Islet of Langerhans (tissue), 1 donor: Measurements from ENCODE around the gene DDAH1.
A peak's percentile ranks its signal among the peaks of the same experiment; 100 is the strongest.

Experiments used
- FAIRE-seq: peaks from one replicate; lab custom pipeline; 2011; peaks lifted over from hg19 to GRCh38; lab: Jason Lieb, UNC

DDAH1 gene

GRCh38 chr1:85437139-85437538, 27.8 kb downstream of the DDAH1 start:
- peak; percentile 30 for FAIRE-seq

- no peak for FAIRE-seq
These were observed 31.9 kb downstream of the DDAH1 start for GRCh38 chr1:85433096-85433495.

- FAIRE-seq, result no peak
These were observed 36.4 kb downstream of the DDAH1 start for GRCh38 chr1:85428471-85429089.

DNA sequence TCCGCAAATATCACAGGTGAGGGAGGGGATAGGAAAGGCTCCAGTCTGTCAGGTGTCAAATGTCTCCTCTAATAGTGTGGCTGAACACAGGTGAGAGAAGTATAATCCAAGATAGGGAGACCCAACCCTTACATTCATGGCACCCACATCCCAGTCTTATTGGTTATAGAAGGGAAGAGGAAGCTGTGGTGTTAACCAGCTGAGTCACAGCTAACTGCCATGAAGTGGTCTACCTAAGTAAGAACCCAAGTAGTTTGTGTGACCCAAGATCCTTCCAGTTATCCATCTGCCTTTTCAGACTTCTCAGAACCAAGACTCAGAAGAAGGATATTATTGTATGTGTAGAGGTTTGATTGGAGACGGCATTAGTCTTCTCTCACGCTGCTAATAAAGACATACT, 37.1 kb downstream of the DDAH1 start:
- FAIRE-seq, result no peak

DNA sequence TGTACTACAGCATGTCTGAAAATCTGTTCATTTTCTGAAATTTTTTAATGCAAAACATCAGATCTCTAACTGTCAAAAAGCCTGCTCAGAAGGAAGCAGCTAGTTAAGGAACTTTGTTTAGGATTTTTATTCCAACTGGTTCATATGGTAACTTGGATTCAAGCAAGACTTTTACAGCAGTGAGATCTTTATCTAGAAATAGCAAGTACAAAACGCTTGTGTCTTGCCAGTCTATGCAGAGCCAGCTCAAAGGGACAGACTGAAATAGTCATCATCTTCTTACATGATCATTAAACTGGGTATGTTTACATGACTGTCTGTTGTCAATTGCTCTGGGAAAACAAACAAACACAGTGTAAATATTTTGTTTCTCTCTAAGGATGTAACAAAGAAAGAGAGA, 37.6 kb downstream of the DDAH1 start:
- FAIRE-seq, result no peak

DNA sequence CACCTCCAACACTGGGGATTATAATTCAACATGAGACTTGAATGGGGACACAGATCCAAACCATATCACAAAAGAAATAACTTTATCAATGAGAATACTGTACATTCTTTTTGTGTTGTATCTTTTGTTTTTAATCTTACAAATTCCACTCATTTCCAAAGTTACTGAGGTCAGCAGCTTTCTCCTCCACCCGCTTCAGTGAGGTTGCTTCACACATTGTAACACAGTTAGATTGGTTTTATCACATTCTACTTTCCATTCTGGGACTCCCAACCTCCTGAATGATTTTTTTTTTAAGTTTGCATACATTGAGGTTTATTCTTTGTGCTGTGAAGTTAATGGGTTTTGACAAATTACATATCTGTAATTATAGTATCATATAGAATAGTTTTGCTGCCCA, 43.8 kb downstream of the DDAH1 start:
- FAIRE-seq, result no peak

- FAIRE-seq, result no peak
These were observed 44.8 kb downstream of the DDAH1 start for GRCh38 chr1:85420199-85420598.

GRCh38 chr1:85417876-85418275, 47.1 kb downstream of the DDAH1 start:
- FAIRE-seq, result no peak

DNA sequence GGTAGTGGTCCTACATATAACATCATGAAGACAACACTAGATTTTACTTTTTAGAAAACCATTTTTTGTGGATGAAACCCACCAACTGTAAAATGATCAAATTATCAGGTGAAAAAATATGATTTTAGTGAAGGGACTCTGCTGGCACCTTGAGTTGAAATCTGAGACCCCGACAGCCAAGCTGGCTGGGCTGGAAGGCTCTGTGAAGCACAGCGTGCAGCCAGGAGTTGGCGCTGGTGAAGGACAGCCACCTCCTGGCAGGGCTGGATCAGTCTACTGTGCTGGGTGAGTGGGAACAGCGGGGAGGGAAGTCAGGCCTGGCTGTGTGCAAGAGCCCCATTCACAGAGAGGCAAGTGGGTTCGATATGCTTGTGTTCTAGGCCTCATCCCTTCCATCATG, 47.9 kb downstream of the DDAH1 start:
- no peak for FAIRE-seq

DNA sequence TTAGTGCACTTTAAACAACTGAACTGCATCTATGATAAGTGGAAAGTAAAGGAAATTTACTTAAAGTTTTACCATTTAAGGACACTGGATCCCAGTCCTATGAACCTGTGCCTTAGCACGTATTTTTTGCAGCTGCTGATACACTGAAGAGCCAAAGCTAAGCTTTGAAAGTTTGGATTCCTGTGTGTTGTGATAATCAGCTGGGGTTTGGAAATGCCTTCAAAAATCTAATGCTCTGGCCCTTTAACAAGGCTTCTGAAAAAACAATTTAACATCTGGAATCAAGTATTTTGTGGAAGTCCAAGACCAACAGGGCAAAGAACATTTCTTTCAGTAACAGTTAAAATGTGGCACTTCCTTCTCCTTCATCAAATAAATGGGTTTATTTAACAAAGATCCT, 51.8 kb downstream of the DDAH1 start:
- FAIRE-seq, result no peak

- FAIRE-seq, result no peak
These were observed 53.2 kb downstream of the DDAH1 start for GRCh38 chr1:85411567-85412305.

DNA sequence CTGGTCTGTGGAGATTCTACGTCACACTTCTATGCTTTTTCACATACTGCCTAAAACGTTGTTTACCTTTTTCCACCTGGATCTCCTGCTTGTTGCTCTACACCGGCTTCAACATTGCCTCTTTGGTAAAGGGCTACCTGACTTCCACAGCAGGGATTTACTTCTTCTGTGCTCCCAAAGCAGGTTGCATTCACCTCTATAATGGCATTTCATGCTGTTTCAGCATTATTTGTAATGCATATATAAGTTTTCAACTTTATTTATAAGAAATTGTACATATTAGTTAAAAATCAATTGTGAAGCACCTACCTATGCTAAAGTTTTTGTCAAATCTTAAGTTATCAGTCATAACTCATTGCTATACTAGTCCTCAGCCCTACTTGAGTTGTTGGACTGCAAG, 55.4 kb downstream of the DDAH1 start:
- no peak for FAIRE-seq

GRCh38 chr1:85407746-85408377, 57.1 kb downstream of the DDAH1 start:
- no peak for FAIRE-seq

DNA sequence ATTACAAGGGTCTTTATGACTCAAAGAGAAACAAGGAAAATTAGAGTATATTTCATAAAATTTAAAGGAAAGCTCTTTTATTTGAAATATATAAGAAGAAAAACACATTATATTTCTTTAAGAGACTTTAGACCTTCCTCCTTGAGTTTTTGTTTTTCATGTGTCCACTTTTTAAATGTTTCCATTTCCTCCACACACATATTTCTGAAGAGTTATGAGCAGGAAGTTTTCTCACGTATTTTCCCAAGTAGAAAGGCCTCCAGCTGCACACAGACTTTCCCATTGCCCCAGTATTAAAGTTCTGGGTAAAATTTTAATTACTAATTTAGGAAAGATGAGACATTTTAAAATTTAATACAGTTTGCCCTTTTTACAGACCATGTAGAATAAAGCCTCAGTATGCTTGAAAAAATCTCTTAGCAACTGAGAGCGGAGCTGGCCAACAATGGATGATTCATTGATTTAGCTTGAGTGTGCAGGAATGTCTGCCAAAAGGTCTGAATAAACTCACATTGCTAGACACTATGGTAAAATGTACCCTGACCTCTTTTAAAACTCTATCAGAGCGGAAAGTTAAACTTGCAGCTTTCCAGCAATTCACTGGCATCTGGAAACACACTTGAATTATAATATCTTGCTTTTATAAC, 57.9 kb downstream of the DDAH1 start:
- FAIRE-seq, result peak; percentile 45

DNA sequence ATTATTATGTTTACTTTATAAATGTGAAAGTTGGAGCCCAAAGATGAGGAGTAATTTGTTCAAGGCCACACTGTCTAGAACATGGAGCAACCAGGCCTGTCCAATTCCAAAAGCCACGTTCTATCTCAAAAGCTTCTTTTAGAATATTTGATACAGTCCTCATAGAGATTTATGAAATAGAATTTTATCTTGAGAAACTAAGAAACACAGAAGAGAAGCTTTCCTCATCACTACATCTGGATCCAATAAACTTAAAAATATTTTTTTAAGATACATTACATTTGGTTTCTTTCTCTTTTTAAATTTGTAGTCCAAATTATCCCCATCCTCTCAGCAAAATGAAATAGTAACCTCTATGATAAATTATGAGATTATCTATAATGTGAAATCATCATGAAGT, 58.9 kb downstream of the DDAH1 start:
- peak; percentile 36 for FAIRE-seq

- no peak for FAIRE-seq
These were observed 60.6 kb downstream of the DDAH1 start for GRCh38 chr1:85404408-85404807.

GRCh38 chr1:85398391-85399064, 66.4 kb downstream of the DDAH1 start:
- FAIRE-seq, result no peak

DNA sequence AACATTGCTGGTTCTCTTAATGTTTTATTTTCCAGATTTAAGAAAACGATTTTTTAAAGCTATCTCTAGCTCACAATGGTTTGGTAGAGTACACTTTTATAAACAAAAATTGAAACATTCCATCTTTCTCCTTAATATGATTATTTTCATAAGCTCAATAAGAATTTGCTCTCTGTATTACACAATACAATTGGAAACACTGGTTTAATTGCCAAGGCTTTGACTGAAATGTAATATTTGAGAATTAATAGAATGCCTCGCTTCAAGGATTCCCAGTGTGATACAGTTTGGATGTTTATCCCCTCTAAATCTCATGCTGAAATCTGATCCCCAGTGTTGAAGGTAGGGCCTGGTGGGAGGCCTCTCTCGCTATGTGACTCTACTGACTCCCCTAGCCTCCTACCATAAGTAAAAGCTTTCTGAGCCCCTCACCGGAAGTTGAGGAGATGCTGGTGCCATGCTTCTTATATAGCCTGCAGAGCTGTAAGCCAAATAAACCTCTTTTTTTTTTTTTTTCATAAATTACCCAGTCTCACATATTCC, 67.4 kb downstream of the DDAH1 start:
- FAIRE-seq, result no peak

- no peak for FAIRE-seq
These were observed 68.8 kb downstream of the DDAH1 start for GRCh38 chr1:85396194-85396593.

DNA sequence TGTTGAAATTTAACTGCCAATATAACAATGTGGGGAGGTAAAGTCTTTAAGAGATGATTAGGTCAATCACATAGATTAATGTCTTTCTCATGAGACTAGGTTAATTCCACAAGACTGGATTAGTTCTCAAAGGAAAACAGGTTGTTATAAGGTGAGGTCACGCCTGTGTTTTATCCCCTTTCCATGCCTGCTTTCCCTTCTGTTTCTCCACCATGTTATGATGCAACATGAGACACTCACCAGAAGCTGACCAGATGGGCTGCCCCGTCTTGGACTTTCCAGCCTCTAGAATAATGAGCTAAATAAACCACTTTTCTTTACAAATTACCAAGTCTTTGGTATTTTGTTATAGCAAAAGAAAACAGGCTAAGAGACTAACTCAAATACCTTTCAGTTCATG, 70.8 kb downstream of the DDAH1 start:
- no peak for FAIRE-seq

- FAIRE-seq, result no peak
These were observed 71.5 kb downstream of the DDAH1 start for GRCh38 chr1:85393490-85393889.

- no peak for FAIRE-seq
These were observed 76.5 kb downstream of the DDAH1 start for GRCh38 chr1:85388416-85388815.
